ENCODE measurements around the gene CCDC50.
A peak's percentile ranks its signal among the peaks of the same experiment; 100 is the strongest.

Gene CCDC50, protein sequence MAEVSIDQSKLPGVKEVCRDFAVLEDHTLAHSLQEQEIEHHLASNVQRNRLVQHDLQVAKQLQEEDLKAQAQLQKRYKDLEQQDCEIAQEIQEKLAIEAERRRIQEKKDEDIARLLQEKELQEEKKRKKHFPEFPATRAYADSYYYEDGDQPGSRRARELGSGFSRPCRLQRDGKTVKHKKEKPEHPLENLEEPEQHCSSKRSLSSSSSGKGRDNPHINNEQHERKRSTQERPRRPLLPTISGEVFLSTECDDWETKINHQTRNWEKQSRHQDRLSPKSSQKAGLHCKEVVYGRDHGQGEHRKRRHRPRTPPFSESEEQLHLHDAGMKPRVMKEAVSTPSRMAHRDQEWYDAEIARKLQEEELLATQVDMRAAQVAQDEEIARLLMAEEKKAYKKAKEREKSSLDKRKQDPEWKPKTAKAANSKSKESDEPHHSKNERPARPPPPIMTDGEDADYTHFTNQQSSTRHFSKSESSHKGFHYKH

GRCh38 chr3:191328962-191329653 lies at the start of gene CCDC50:
Gene CCDC50, plus strand, starts transcription at chr3:191329394. Its CDS starts 281 bp downstream, at chr3:191329675.
- peak; percentile 63 to 73 for DNase-seq

- DNase-seq: no peak
These were observed 49.1 kb upstream of the CCDC50 start for GRCh38 chr3:191280111-191280510.

- DNase-seq: no peak
These were observed 48.3 kb upstream of the CCDC50 start for GRCh38 chr3:191280882-191281281.

GRCh38 chr3:191282251-191283185 lies 46.7 kb upstream of the CCDC50 start:
- DNase-seq: no peak

DNA sequence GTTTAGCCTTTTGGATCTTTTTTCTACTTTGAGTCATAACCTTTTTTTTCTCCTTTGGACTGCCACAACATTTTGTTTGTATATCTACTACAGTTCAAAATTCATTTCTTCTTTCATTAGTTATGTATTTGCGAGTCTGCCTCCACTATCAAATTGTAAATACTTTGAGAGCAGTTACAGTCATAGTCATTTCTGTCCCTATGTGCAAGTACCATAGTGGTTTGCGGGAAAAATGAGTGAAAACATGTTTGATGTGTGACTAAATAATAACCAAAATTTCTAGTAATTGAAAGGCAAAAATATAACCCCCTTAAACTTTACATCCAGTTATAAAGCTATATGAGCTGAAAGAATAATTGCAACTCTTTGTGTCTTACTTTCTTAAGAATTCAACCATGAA lies 45.8 kb upstream of the CCDC50 start:
- DNase-seq: no peak

- DNase-seq: peak in 1 of 2 donors; percentile 28
These were observed 38.7 kb upstream of the CCDC50 start for GRCh38 chr3:191290311-191291025.

- DNase-seq: no peak
These were observed 36.8 kb upstream of the CCDC50 start for GRCh38 chr3:191292243-191293015.

DNA sequence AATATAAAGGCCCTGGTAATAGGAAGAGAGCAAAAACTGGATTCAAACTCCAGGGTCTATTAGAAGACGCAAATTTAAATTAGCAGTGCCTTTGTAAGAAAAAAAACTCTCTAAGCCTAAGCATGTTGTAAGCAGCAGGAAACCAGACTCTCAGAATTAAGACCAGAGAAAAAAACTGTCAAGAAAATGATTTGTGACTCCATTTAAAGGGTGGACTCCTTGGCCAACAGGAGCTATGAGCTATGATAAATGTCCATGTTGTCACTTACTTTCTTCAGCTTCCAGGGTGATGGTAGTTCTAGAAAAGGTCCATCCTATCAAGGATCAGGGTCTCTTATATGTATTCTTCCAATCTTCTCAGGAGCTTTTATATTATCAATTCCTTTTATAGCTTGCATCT lies 34.9 kb upstream of the CCDC50 start:
- DNase-seq: no peak

DNA sequence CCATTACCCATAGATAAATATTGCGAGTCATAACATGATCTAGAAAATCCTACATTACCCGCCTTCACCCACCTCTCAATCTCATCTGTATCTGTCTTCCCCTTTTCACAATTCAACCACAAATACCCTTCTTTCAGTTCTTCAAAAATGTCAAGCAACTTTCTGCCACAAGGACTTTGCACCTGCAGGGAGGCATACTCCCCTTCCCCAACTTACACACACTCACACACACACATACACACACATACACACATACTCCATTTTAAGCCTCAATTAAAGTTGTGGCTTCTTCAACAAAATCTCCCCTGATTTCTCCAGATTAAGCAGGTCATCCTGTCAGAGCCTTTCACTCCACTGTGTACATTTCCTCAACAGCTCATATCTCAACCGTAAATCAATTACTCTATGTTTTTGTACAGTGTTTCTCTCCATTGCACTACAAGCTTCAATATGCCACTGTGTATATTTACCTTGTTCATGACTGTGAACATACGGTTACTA lies 33.1 kb upstream of the CCDC50 start:
- DNase-seq: peak; percentile 4 to 49

GRCh38 chr3:191298846-191299245 lies 30.3 kb upstream of the CCDC50 start:
- DNase-seq: no peak

- DNase-seq: no peak
These were observed 28.8 kb upstream of the CCDC50 start for GRCh38 chr3:191300422-191300821.

DNA sequence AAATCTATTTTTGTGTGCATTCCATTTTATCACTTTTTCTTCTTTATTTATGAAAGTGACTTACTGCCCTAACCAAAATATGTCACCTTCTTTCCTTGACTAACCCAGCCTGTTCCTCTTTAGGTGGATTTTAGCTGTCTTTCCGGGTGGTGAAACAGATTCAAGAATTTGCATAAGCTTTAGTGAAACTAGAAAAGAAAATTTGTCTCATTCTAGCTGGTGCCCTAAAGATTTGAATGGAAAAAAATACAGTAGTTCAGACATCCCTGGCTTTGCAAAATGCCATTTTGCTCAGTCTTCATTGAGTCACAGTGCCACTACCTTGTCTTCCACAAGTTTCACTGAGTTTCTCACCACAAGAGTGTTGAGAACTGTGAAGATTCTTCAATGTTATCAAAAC lies 28.2 kb upstream of the CCDC50 start:
- DNase-seq: no peak

DNA sequence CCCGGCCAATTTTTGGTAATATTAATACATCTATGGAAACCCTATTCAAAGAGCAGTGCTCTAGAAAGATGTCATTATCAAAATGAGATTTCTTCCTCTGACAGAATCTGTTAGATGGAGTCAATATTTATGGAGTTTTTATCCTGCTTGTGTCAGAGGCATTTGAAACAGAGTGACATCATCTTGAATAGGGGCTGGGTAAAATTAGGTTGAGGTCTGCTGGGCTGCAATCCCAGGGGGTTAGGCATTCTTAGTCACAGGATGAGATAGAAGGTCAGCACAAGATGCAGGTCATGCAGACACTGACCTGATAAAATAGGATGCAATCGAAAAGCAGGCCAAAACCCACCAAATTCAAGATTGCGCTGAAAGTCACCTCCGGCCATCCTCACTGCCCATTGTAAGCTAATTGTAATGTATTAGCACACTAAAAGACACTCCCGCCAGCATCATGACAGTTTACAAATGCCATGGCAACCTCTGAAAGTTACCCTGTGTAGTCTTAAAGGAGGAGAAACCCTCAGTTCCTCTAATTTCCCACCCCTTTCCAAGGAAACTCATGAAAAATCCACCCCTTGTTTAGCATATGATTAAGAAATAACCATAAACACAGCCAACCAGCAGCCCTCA lies 27.3 kb upstream of the CCDC50 start:
- DNase-seq: no peak

DNA sequence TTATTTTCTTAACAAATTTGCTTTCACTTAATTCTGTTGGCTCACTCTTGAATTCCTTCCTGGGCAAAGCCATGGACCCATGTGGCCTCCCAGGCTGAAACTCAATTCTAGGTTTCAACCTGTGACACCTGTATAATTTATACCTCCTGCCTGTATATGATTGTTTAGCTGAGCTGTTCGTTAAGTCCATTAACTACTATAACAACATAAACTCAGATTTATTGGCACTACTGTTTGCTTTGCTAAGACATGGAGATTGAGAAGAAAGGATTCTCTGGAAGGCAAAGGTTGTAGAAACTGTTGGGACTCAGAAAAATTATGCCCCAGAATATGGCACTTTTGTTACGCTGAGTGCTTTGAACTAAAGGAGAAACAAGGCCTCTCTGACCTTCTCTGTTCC lies 26.7 kb upstream of the CCDC50 start:
- no peak for DNase-seq

DNA sequence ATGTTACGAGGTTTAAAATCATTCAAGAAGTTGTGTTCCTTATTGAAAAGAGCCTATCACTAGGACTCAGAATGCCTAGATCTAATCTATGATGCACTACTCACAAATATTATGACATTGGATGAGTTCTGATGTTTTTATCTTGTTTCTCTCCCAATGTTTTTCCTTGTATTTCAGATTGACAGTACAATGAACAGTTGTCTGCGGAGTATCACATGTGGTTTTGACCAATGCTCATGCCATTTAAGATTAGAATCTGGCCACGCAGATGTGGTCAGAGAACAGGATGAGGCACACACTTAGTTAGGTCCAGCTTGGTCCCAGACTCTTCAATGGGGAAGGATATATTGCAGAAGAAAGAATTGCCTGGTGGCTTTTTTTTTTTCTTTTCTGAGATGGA lies 25.6 kb upstream of the CCDC50 start:
- no peak for DNase-seq

DNA sequence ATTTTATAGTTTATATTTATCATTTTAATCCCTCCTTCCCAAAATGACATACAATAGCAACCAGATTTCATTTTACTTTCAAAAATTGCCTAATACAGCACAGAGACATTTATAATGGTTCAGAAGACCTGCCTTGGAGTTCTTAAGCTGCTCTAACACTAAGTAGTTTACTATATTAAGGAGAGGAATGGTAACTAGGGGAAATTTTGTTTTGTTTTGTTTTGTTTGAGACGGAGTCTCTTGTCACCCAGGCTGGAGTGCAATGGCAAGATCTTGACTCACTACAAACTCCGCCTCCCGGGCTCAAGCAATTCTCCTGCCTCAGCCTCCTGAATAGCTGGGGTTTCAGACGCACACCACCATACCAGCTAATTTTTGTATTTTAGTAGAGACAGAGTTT lies 22.8 kb upstream of the CCDC50 start:
- no peak for DNase-seq

- no peak for DNase-seq
These were observed 21.9 kb upstream of the CCDC50 start for GRCh38 chr3:191307341-191307740.

- DNase-seq: no peak
These were observed 15.9 kb upstream of the CCDC50 start for GRCh38 chr3:191313296-191313695.

- DNase-seq: no peak
These were observed 15.0 kb upstream of the CCDC50 start for GRCh38 chr3:191314109-191314728.

- DNase-seq: no peak
These were observed 12.2 kb upstream of the CCDC50 start for GRCh38 chr3:191316876-191317603.

Data from CD4-positive, alpha-beta T cell treated with Interleukin-4 for 1 hour (primary cell).